IPS-18c (cell line): ENCODE results near the gene DSCAML1.
"Not testable (repeated sequence)": the region's sequence is repeated elsewhere in the genome, so short reads cannot be mapped to it uniquely, and the experiment has no call there.

Experiments
- H3K4me3 ChIP-seq: 2 replicates; pipeline ENCODE4 v1.7.0; 2013; ENCODE audit warnings: low read depth, mild to moderate bottlenecking, low read length, moderate library complexity; ENCODE audit not compliant: insufficient read depth
- H3K9me3 ChIP-seq: one replicate; pipeline ENCODE4 v1.6.1; 2013; ENCODE audit warnings: mild to moderate bottlenecking, low read length, moderate library complexity; ENCODE audit not compliant: control insufficient read depth, insufficient read depth

The DSCAML1 gene

DNA sequence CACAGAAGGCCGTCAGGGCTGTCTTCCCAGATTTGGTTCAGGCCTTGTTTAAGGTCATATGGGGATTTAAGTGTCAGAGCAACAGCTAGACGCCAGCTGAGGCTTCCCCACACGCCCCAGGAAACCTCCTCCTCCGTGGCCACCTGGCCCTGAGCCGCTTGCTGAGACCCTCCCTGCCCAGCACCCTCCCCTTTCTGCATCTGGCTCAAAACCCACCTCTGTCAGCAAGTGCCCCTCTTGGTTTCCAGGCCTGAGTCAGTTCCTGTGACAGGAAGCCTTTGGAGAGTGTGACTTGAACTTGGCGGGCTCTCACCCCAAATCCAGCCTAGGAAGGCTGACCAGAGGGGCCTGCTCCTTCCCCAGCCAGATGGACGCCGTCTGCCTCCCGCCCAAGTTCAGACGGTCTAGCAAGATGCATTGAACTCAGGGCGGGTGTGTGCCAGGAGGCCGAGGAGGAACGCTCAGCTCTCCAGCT, 27.0 kb upstream of the DSCAML1 start:
- no peak overlapping the region for H3K4me3 ChIP-seq

DNA sequence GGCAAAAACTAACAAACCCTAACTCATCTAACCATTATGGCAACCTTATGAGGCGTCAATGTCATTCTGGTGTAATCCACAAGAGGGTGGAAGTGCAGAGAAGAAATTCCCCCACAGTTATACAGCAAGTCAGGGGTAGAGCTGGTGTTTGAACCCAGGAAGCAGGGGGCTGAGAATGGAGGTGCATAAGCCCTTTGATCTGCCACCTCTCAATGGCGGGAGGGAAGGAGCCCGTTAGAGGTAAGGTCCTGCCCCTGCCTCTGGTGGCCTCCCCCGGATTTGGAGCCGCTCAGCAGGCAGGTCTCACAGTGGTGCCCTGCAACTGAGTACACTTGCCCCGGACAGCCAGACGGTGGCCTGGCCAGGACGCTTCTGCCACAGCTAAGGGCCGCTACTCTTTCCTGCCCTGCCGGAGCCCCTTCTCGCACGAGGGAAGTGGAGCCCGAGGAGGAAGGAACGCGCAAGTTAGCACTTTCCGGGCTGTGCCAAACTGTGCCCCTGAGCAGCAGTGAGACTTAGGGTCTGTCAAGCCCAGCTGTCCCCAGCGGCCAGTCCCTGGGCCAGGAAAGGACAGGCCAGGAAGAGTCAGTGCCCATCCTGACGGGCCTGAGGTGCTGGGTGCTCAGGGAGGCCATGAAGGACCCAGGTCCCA, 26.4 kb upstream of the DSCAML1 start:
- no peaks in the 10 kb centered on the region for H3K9me3 ChIP-seq
- H3K4me3 ChIP-seq = no peak overlapping the region

More for the DNA sequence above, 27.0 kb upstream of the DSCAML1 start:
- H3K9me3 ChIP-seq = no peaks in the 10 kb centered on the region

DNA sequence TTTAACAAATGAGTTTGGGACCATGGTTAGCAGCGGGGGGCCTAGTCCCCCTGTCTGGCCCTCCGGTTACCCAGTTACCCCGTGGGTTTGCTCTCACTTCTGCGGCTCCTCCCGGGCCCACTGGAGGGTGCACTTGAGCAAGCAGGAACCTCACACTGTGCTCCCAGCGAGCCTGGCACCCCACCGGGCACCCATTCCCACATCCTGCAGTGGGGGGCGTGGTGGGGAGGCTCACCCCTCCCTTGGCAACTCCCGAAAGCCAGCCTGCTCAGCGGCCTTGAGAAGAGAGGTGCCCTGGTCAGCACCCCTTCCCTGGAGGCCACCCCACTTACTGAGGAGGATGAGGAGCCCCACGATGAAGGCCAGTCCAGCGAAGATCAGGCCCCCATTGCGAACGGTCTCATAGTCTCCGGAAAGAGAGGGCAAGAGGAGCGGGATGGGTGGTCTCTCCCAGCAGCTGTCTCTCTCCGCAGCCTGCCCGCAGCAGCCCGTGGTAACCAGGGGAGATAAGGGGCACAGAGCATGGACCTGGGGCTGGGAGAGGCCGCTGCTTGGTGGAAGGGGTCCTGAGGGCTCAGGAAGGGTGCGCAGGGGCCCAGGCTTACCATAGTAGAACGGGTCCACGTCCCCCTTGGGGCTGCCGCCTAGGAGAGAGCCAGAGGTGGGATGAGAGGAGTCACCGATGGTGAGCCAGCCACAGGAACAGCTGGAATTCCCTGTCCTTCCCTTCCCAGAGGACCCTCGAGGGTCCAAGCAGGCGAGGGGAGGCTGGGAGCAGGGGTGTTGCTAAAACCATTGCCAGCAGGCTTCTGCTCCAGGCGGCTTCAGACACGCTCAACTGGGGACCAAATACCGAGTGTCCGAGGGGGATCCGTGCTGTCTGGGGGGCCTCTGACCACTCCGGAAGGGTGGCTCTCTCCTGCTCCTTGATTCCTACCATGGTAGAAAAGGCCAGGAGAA, 25.3 kb upstream of the DSCAML1 start:
- H3K4me3 ChIP-seq = no peak overlapping the region

DNA sequence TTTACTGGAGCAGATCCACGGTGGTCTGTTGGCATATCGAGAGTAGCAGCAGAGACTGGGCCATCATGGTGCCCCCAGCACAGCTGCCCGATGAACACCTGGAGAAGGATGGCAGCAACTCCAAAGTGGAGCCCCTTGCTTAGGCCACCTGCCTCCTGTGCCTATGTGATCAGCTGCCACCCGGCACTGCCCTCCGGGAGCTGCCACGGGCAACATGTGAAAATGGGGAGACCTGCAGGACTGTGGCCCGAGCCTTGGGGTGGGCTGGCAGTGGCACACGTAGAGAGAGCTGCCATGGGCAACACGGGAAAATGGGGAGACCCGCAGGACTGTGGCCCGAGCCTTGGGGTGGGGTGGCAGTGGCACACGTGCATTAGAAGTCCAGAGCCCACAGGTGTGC, 24.4 kb upstream of the DSCAML1 start:
- no peaks in the 10 kb centered on the region for H3K9me3 ChIP-seq
- H3K4me3 ChIP-seq = no peak overlapping the region

More for the DNA sequence above, 25.3 kb upstream of the DSCAML1 start:
- no peaks in the 10 kb centered on the region for H3K9me3 ChIP-seq

DNA sequence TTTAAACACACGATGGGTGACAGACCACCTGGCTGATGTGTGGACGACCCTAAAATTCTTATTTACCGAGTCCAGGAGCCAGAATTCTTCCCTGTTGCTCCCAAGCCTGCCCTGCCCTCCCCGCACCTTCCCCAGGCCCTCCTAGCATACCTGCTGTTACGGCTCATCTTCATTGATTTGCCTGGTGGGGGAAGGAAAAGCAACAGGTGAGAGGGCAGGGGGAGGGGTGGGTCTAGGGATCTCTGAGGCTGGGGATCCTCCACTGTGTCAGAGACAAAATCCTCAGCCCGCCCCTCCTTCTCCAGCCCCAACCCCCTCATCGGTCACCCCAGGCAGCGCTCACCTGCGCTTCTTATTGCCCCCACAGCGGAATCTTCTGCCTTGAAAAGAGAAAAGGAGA, 23.5 kb upstream of the DSCAML1 start:
- no peaks in the 10 kb centered on the region for H3K9me3 ChIP-seq
- no peak overlapping the region for H3K4me3 ChIP-seq

DNA sequence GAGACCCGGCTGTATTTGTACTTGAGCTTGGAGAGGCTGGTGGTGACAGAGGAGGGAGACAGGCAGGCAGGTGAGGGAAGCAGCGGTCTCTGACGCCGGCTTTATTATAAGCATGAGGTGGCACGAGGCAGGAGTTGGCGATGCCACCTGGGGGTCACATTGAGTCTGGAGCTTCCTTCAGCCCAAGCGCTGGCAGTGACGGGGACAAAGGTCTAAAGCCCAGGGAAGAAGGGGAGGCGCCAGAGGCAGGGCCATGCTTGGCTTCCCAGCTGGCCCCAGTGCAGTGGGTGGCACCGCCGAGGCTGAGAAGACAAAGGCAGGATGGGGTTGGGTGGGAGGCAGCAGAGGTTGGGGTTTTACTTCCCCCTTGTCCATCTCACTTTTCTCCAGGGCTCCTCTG, 23.1 kb upstream of the DSCAML1 start:
- Histone ChIP-seq H3K4me3 (no peak overlapping the region), H3K9me3 (no peaks in the 10 kb centered on the region)

DNA sequence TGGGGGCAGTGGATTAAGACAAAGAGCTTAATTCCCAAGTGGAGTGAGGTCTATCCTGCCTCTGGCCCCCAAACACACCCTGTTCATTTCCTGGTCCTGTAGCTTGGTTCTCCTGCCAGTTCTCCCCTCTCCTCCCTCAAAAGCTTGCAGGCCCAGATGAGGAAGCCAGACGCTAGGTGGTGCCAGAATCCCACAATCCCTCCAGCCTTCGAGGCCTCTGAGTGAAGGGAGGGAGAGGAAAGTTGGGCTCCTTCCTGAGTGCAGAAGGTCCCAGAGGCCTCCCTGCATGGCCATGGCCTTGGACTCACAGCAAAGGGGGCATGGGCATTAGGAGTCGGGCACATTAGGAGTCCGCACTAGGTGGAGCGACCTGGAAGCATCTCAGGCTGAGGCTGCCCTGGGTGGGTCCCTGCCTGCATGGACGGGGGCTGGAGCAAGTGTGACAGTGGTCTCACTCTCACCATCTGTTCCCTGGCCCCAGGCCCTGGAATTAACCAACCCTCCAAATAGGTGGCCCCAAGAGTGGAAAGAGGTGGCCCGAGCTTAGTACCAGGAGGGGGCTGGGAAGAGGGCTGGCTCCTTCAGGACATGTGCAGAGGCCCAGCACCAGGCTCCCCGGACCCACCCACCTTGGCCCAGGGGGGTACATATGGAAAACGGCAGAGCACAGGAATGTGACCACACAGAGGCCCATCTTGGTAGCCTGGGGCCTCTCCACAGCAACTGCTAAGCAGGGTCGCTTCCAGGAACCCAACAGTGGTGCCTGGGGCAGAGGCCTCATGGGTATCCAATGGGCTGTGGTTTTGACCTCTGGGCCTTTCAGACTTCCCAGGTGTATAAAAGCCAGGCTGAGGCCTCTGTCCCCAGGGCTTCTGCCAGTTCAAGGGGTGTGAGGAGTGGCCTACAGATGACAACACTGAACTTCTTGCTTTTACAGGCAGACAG, 22.4 kb upstream of the DSCAML1 start:
- Histone ChIP-seq H3K9me3 (no peaks in the 10 kb centered on the region), H3K4me3 (no peak overlapping the region)

DNA sequence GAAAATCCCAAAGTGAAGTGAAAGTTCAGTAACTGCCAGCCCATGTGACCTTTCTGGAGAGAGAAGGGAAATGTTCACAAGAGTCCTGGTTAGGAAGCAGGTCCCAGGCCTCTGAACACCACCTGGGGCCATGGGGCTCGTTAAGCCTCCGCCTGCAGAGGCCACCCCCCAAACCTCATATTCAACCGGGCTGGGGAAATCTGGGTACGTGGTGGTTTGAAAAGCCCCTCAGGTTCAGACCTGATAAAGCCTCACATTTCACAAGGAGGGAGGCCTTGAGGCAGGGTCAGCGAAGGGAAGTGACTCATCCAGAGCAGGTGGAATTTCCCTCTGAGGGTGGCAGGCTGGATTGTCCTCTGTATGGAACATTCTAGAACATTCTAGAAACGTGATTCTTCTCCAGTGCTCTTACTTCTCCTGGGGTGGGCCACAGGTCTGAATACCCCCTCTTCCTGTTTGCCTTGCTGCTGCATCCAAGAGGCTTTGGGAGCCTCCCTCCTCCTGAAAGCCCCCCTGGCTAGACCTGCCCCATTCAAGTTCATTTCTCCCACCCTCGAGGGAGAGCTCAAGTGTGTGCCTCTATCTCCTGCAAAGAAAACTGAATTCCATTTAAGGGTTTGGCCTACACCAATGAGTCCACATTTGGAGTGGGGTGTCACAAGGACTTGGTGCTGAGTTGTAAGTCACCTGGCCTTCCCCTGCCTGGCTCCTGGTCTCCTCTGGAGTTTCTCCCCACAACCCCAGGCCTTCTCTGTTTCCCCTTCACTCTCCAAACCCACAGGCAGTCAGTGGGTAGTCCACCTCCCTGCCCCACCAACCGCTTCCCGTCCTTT, 21.2 kb upstream of the DSCAML1 start:
- no peaks in the 10 kb centered on the region for H3K9me3 ChIP-seq
- no peak overlapping the region for H3K4me3 ChIP-seq

DNA sequence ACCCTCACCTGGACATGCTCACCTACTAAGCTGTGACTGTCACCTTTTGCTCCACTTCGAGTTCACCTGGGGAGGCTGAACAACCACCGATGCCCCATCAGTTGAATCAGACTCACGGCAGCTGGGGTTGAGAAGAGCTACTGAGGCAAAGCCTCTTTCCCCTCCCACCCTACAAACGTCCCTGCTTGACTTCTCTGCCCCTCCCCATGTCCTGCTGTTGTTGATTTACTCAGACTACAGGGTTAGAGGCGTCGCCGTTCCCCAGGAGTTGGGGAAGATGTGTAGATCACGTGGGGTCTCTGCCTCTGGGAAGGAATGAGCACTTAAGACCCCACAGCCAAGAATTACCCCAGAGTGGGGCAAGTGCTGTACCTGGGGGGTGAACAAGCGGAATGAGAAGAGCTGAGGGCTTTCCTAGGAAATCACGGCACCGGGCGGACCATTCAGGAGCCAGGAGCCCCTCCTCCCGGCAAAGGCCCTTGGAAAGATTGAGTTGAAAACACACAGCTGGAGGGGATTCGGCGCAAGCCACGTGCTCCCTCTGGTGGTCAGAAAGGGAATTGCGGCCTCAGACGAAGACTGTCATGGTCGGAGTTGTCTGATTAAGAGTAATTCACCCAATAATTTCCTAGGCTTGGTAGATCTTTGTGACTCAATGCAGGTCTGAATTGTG, 20.5 kb upstream of the DSCAML1 start:
- no peaks in the 10 kb centered on the region for H3K9me3 ChIP-seq
- no peak overlapping the region for H3K4me3 ChIP-seq

DNA sequence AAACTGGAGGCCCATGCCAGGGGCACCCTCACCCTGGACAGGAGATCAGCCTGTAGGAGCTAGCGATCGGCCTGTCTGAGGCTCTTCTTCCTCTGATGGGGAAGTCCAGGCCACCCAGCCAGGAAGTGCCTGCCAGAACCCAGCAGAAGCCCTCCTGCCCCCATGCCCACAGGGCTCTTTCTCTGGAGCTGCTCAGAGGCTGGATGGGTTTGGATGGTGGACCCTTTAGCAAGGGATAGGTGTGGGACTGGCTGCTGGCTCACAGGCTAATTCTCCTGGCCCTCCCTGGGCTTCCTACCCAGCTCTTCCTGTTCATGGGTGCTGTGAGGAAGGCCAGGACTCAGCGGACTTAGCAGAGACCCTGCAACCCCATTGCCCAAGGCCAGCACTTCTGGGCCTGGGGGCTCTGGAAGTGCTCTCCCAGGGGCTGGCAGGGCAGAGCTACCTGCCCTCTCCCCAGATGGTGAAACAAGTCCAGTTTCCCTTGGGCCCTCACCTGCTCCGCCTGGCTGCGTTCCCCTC, 19.9 kb upstream of the DSCAML1 start:
- no peaks in the 10 kb centered on the region for H3K9me3 ChIP-seq
- H3K4me3 ChIP-seq = no peak overlapping the region; the same call in 1 of the 2 replicates

DNA sequence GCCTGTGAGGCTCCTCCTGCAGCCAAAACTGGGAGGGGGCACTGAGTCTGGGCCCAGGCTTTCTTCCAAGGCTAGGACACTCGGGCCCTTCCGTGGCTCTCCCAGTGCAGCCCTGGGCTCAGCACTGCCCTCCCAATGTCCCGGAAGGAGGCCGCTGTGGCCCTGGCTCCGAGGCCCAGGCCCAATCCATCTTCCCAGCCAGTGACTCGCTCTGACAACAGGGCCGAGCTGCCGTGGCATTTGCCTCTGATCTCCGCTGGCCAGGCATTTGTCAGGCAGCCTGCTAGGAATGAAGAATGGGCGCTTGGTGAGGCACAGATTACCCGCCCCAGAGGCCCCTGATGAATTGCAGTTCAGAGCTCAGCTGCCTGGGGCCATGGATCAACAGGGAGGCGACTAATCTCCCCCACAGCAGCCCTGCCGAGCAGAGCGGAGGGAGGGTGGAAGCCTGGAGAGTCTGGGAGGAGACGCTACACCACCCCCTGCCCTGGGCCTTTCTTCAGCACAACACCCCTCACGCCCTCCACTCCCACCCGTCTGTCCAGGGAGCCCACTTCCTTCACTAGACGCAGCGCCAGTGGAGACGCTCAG, 19.2 kb upstream of the DSCAML1 start:
- no peak overlapping the region for H3K4me3 ChIP-seq
- H3K9me3 ChIP-seq = no peaks in the 10 kb centered on the region

DNA sequence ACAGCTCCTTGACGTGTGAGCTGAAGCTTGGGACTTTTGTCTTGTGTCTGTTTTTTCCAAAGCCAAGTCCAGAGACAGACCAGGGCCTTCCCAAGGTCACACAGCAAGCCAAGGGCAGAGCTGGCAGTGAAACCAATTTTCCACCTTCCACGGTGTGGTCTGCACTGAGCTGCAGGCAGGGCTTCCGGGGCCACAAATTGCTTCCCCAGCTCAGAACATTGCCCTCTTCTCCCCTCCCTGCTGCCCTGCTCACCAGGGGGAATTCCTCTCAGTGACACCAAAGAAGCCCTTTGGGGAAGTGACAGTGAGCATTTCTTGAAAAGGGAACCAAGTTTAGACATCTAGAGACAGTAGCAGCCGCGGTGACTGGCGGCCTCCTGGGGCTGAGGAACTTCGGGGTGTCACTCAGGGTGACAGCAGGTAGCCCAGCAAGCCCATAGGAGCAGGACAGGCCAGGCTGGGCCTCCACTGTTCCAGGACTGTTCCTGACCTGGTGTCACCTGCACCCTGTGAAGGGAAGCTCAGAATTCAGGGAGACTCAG, 18.3 kb upstream of the DSCAML1 start:
- H3K4me3 ChIP-seq = no peak overlapping the region
- H3K9me3 ChIP-seq = no peaks in the 10 kb centered on the region

DNA sequence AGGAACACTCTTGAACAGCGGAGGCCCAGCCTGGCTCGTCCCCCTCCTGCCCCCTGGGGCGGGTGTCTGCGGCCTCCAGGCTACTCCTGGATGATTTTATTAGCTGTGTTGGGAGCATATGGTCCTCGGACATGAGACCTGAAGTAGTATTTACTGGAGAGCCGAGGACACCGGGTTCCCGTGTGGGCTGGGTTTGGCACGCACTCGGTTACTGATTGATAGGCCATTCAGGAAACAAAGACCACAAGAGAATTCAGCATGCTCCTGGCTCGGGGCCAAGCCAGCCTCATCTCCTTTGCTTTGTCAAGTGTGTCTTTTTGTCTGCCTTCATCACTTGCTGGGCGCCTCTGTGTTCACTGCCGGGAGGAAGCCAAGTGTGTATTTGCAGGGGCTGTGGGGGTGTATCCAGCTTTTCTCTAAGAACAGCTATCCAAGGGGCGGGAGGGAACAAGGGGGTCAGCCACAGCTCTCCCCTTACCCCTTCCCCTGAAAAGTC, 17.8 kb upstream of the DSCAML1 start:
- H3K9me3 ChIP-seq = no peaks in the 10 kb centered on the region
- H3K4me3 ChIP-seq = no peak overlapping the region; the same call in 1 of the 2 replicates

DNA sequence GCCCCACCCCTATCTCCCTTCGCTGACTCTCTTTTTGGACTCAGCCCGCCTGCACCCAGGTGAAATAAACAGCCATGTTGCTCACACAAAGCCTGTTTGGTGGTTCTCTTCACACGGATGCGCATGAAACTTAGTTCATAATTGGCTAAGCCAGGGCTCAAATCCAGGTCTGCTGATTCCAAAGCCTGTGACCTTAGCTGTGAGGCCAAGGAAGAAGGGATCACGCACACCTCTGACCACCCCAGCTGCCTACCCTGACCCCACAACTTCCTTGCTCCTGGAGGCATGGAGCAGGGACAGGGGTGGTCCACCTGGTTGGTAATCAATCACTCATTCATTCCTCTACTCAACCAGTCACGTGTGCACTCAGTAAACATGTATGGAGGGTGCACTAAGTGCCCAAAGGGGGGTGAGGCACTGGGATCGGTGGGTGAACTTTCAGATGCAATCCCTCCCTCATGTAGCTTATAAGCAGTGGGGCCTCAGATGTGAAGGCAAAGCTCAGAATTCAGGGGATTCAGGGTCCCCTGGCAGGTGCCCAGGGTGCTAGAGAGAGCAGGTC, 17.3 kb upstream of the DSCAML1 start:
- H3K4me3 ChIP-seq = no peak overlapping the region; the same call in 1 of the 2 replicates
- H3K9me3 ChIP-seq = no peaks in the 10 kb centered on the region

DNA sequence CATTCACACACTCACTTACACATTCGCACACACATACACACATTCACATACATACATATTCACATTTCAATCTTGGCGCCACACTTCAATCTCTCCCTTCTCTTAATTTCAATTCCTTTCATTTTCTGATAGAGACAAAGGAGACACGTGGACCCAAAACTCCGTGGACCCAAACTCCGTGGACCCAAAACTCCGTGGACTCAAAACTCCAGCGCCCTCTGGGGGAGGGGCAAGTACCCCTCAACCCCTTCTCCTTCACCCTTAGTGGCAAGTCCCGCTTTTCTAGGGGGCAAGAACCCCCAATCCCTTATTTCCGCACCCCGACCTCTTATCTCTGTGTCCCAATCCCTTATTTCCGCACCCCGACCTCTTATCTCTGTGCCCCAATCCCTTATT, 13.0 kb upstream of the DSCAML1 start:
- H3K4me3 ChIP-seq, H3K9me3 ChIP-seq: not testable (repeated sequence)
